PC-3 (cell line): ENCODE results near the gene ATP2B2. TPM values are rescaled to one million over a fixed set of nuclear protein-coding genes. Genes with fewer than 3 reads are reported as not detected.

Source experiments
- ATAC-seq: fragments of 200-7000 bp; cut with Tn5 transposase; 2 replicates; pipeline ENCODE4 v1.9.1; 2020; ENCODE audit warnings: mild to moderate bottlenecking, moderate library complexity
- BruUV-seq: library from RNA; stranded (reverse); fragments of 400-500 nt; replicated peaks from 2 replicates; lab custom pipeline; 2021; lab: Mats Ljungman, UMichigan
- CTCF ChIA-PET: fragments of 300-600 bp; sonication (Branson Sonifier 250); formaldehyde crosslinking; loops from one replicate; lab custom pipeline; 2022; ENCODE audit warnings: antibody characterized with exemption; lab: Charles Lee
- POLR2A ChIA-PET: fragments of 300-600 bp; sonication (Branson Sonifier 250); formaldehyde crosslinking; loops from one replicate; lab custom pipeline; 2022; ENCODE audit warnings: antibody characterized with exemption; ENCODE audit not compliant: unreplicated experiment; lab: Charles Lee
- DNase-seq: peaks from one replicate; pipeline ENCODE4 v3.0.0-alpha.2; 2015
- H2AFZ ChIP-seq: fragments of 300-600 bp; sonication (generic); 2 replicates; pipeline ENCODE4 v1.6.0; 2016; ENCODE audit warnings: antibody characterized with exemption, low read length
- H3F3A ChIP-seq: fragments of 300-600 bp; sonication (generic); one replicate; pipeline ENCODE4 v1.6.0; 2017; ENCODE audit warnings: antibody characterized with exemption, low read length, control low read depth, mild to moderate bottlenecking; ENCODE audit not compliant: unreplicated experiment
- H3K27ac ChIP-seq: fragments of 300-600 bp; sonication (generic); 2 replicates; pipeline ENCODE4 v1.5.1; 2016; ENCODE audit warnings: mild to moderate bottlenecking, low read length
- H3K27me3 ChIP-seq: fragments of 300-600 bp; sonication (generic); 2 replicates; pipeline ENCODE4 v1.6.1; 2016; ENCODE audit warnings: low read length, mixed read lengths
- H3K36me3 ChIP-seq: fragments of 300-600 bp; sonication (generic); 2 replicates; pipeline ENCODE4 v1.6.1; 2016; ENCODE audit warnings: low read depth, mixed run types, low read length, mixed read lengths
- H3K4me1 ChIP-seq: fragments of 300-600 bp; sonication (generic); 2 replicates; pipeline ENCODE4 v1.5.1; 2016; ENCODE audit warnings: low read length; ENCODE audit not compliant: insufficient read depth
- H3K4me2 ChIP-seq: fragments of 300-600 bp; sonication (generic); 2 replicates; pipeline ENCODE4 v1.6.0; 2016; ENCODE audit warnings: low read length
- H3K4me3 ChIP-seq: fragments of 300-600 bp; sonication (generic); 2 replicates; pipeline ENCODE4 v1.5.1; 2016; ENCODE audit warnings: mild to moderate bottlenecking, low read length, mixed read lengths
- H3K79me2 ChIP-seq: fragments of 300-600 bp; sonication (generic); 2 replicates; pipeline ENCODE4 v1.6.1; 2017; ENCODE audit warnings: low read length, mixed read lengths
- H3K9ac ChIP-seq: fragments of 300-600 bp; sonication (generic); 2 replicates; pipeline ENCODE4 v1.6.0; 2016; ENCODE audit warnings: mild to moderate bottlenecking, low read length
- H3K9me2 ChIP-seq: fragments of 300-600 bp; sonication (generic); replicated peaks from 2 replicates; pipeline ENCODE4 v1.6.1; 2016; ENCODE audit warnings: mixed run types, low read length, mixed read lengths
- H3K9me3 ChIP-seq: fragments of 300-600 bp; sonication (generic); 2 replicates; pipeline ENCODE4 v1.6.1; 2016; ENCODE audit warnings: low read length, mixed read lengths
- H4K20me1 ChIP-seq: fragments of 300-600 bp; sonication (generic); 2 replicates; pipeline ENCODE4 v1.6.1; 2016; ENCODE audit warnings: low read length, mixed read lengths
- CTCF ChIP-seq: fragments of 300-600 bp; sonication (generic); conservative IDR thresholded peaks from 2 replicates; pipeline ENCODE4 v1.5.1; 2017; ENCODE audit warnings: antibody characterized with exemption, low read depth, mild to moderate bottlenecking, low read length
- EZH2 ChIP-seq: fragments of 300-600 bp; sonication (generic); IDR thresholded peaks from one replicate; pipeline ENCODE4 v1.6.1; 2017; ENCODE audit warnings: antibody characterized with exemption, mild to moderate bottlenecking, low read length; ENCODE audit not compliant: unreplicated experiment
- EZH2phosphoT487 ChIP-seq: fragments of 300-600 bp; sonication (generic); IDR thresholded peaks from 2 replicates; pipeline ENCODE4 v1.6.1; 2018; ENCODE audit warnings: mild to moderate bottlenecking, antibody characterized with exemption, low read length, borderline replicate concordance
- intact Hi-C: fragments of 100-400 bp; cut with micrococcal nuclease; formaldehyde crosslinking; loops from 2 replicates; pipeline ENCODE4 v1.9.0; 2023
- total RNA-seq: library from RNA; depleted of rRNA; stranded (reverse); fragments of >200 nt; gene quantifications from 2 replicates; pipeline ENCODE4 v1.2.3, GENCODE V29; 2014

The ATP2B2 gene
- total RNA-seq, 1 experiment from 2014 or later, result not detected

- intact Hi-C loops, result no loop called here
- Histone ChIP-seq H2AFZ (no peak overlapping the region), H3K79me2 (no peaks in the 10 kb centered on the region), H3K4me1 (no peaks in the 10 kb centered on the region), H3K4me3 (no peak overlapping the region), H3K4me2 (no peak overlapping the region), H3K9ac (no peak overlapping the region), H3K9me3 (no peaks in the 10 kb centered on the region), H3K9me2 (no peaks in the 10 kb centered on the region), H3K36me3 (no peaks in the 10 kb centered on the region), H4K20me1 (no peaks in the 10 kb centered on the region), H3K27ac (no peak overlapping the region), H3K27me3 (peaks cover 46% of the 10 kb centered on the region), H3F3A (no peaks in the 10 kb centered on the region)
- ChIA-PET CTCF (no interaction called here), POLR2A (no interaction called here)
- BruUV-seq, result no TSS peak
- ATAC-seq (no peak), DNase-seq (no peak)
- TF ChIP-seq EZH2, result no peak
Observed at GRCh38 chr3:10506696-10507095, 1.3 kb upstream of the ATP2B2 start.

- CTCF ChIA-PET, result no interaction called here
- intact Hi-C loops, result no loop called here
- BruUV-seq, result no TSS peak
- H3K27me3 ChIP-seq, result peaks cover 39% of the 10 kb centered on the region
- no peak for ATAC-seq
- H3K79me2 ChIP-seq, result no peaks in the 10 kb centered on the region
- H3K4me2 ChIP-seq, result no peak overlapping the region
- no peaks in the 10 kb centered on the region for H3K9me2 ChIP-seq
- TF ChIP-seq EZH2phosphoT487 (no peak), CTCF (no peak), EZH2 (no peak)
- H3K27ac ChIP-seq, result no peak overlapping the region
- no peak overlapping the region for H3K4me3 ChIP-seq
- H3K9ac ChIP-seq, result no peak overlapping the region
- no peak overlapping the region for H2AFZ ChIP-seq
- no peaks in the 10 kb centered on the region for H3K4me1 ChIP-seq
- H3K9me3 ChIP-seq, result no peaks in the 10 kb centered on the region
- no peaks in the 10 kb centered on the region for H3F3A ChIP-seq
- no peaks in the 10 kb centered on the region for H3K36me3 ChIP-seq
- POLR2A ChIA-PET, result no interaction called here
- H4K20me1 ChIP-seq, result no peaks in the 10 kb centered on the region
- DNase-seq, result no peak
Observed at GRCh38 chr3:10505791-10506585, 602 bp upstream of the ATP2B2 start.

GRCh38 chr3:10504171-10505049, 976 bp downstream of the ATP2B2 start:
- Histone ChIP-seq H3K4me3 (no peak overlapping the region), H3K9me3 (no peaks in the 10 kb centered on the region), H2AFZ (no peak overlapping the region), H3K27me3 (peaks cover 37% of the 10 kb centered on the region), H3K27ac (no peak overlapping the region), H3K79me2 (no peaks in the 10 kb centered on the region), H4K20me1 (no peaks in the 10 kb centered on the region), H3K9ac (no peak overlapping the region), H3K36me3 (no peaks in the 10 kb centered on the region), H3K9me2 (no peaks in the 10 kb centered on the region), H3F3A (no peaks in the 10 kb centered on the region), H3K4me1 (no peaks in the 10 kb centered on the region), H3K4me2 (peak overlapping the region; percentile 71; the same call in 1 of the 2 replicates)
- TF ChIP-seq EZH2phosphoT487, result no peak
- TF ChIP-seq CTCF, result no peak
- no peak for TF ChIP-seq EZH2
- no peak for DNase-seq
- no peak for ATAC-seq
- intact Hi-C loops, result no loop called here
- POLR2A ChIA-PET, result no interaction called here
- BruUV-seq, result no TSS peak
- CTCF ChIA-PET, result no interaction called here
